Type B pancreatic cell (in vitro differentiated cells): ENCODE measurements around the gene BTBD1. TPM values are rescaled to one million over a fixed set of nuclear protein-coding genes. Genes with fewer than 3 reads are reported as not detected.
"Not testable (repeated sequence)": the region's sequence is repeated elsewhere in the genome, so short reads cannot be mapped to it uniquely, and the experiment has no call there.

Experiments used
- DNase-seq: peaks from one replicate; pipeline ENCODE4 v3.0.0; 2021; ENCODE audit warnings: mixed read lengths; ENCODE audit not compliant: unreplicated experiment; ENCODE audit errors: extremely low spot score
- H3K27ac Mint-ChIP-seq: 2 replicates; pipeline ENCODE4 v1.8.0; 2021; ENCODE audit warnings: mild to moderate bottlenecking, mixed read lengths
- H3K27me3 Mint-ChIP-seq: 2 replicates; pipeline ENCODE4 v1.8.0; 2021; ENCODE audit warnings: mixed read lengths
- H3K36me3 Mint-ChIP-seq: 2 replicates; pipeline ENCODE4 v1.8.0; 2021; ENCODE audit warnings: mixed read lengths
- H3K4me1 Mint-ChIP-seq: one replicate; pipeline ENCODE4 v1.8.0; 2021; ENCODE audit warnings: mixed read lengths; ENCODE audit not compliant: unreplicated experiment
- H3K4me3 Mint-ChIP-seq: 2 replicates; pipeline ENCODE4 v1.8.0; 2021; ENCODE audit warnings: mild to moderate bottlenecking, mixed read lengths
- H3K9me3 Mint-ChIP-seq: 2 replicates; pipeline ENCODE4 v1.8.0; 2021; ENCODE audit warnings: mixed read lengths
- CTCF ChIP-seq: fragments of 200-600 bp; sonication (generic); conservative IDR thresholded peaks from 2 replicates; pipeline ENCODE4 v1.5.0; 2021; ENCODE audit warnings: antibody characterized with exemption, mild to moderate bottlenecking
- total RNA-seq: library from RNA; stranded (reverse); gene quantifications from 2 replicates; pipeline ENCODE4 v1.2.1, GENCODE V29; 2021; ENCODE audit warnings: low replicate concordance

The BTBD1 gene
- total RNA-seq, 1 donor from 2014 or later = 40.7 TPM

- TF ChIP-seq CTCF = peak; percentile 57
- Mint-ChIP-seq H3K36me3 (peaks cover 35% of the 10 kb centered on the region), H3K27ac (peak within 1 kb of the TSS; percentile 94), H3K9me3 (peaks cover 12% of the 10 kb centered on the region), H3K27me3 (no peaks in the 10 kb centered on the region), H3K4me3 (peak within 1 kb of the TSS; percentile 97), H3K4me1 (peaks cover 27% of the 10 kb centered on the region)
- DNase-seq = peak; percentile 91
These were observed 55.6 kb downstream of the BTBD1 start, which contains the start of gene C15orf40 for GRCh38 chr15:83011271-83012075. C15orf40 (minus strand) TSS chr15:83011639; CDS start chr15:83011607, 32 bp downstream.

- DNase-seq = peak; percentile 78
- TF ChIP-seq CTCF = peak; percentile 90
- H3K36me3 Mint-ChIP-seq = peaks cover 35% of the 10 kb centered on the region
- peak overlapping the region; percentile 94 for H3K27ac Mint-ChIP-seq
- H3K4me3 Mint-ChIP-seq = peak overlapping the region; percentile 97
- peaks cover 12% of the 10 kb centered on the region for H3K9me3 Mint-ChIP-seq
- H3K27me3 Mint-ChIP-seq = no peaks in the 10 kb centered on the region
- peaks cover 27% of the 10 kb centered on the region for H3K4me1 Mint-ChIP-seq
These were observed 56.3 kb downstream of the BTBD1 start for GRCh38 chr15:83010709-83011270.

GRCh38 chr15:83000672-83001031 is 66.4 kb downstream of the BTBD1 start:
- H3K4me1 Mint-ChIP-seq, H3K27me3 Mint-ChIP-seq, DNase-seq, H3K36me3 Mint-ChIP-seq, H3K27ac Mint-ChIP-seq, H3K9me3 Mint-ChIP-seq, H3K4me3 Mint-ChIP-seq: not testable (repeated sequence)

- no peak for DNase-seq
- peaks cover 7% of the 10 kb centered on the region for H3K4me1 Mint-ChIP-seq
- H3K9me3 Mint-ChIP-seq = no peaks in the 10 kb centered on the region
- H3K4me3 Mint-ChIP-seq = peak overlapping the region; percentile 29
- no peaks in the 10 kb centered on the region for H3K27me3 Mint-ChIP-seq
- H3K36me3 Mint-ChIP-seq = no peaks in the 10 kb centered on the region
- peak; percentile 68 for TF ChIP-seq CTCF
- H3K27ac Mint-ChIP-seq = no peak overlapping the region
These were observed 67.0 kb downstream of the BTBD1 start for GRCh38 chr15:82999905-83000671.

- Mint-ChIP-seq H3K9me3 (no peaks in the 10 kb centered on the region), H3K4me1 (peaks cover 7% of the 10 kb centered on the region), H3K4me3 (no peak overlapping the region), H3K27ac (no peak overlapping the region), H3K27me3 (no peaks in the 10 kb centered on the region), H3K36me3 (no peaks in the 10 kb centered on the region)
- no peak for DNase-seq
- TF ChIP-seq CTCF = no peak
These were observed 67.6 kb downstream of the BTBD1 start for GRCh38 chr15:82999426-82999825.
